ENCODE data around the gene EFCAB6.

Gene EFCAB6

DNA sequence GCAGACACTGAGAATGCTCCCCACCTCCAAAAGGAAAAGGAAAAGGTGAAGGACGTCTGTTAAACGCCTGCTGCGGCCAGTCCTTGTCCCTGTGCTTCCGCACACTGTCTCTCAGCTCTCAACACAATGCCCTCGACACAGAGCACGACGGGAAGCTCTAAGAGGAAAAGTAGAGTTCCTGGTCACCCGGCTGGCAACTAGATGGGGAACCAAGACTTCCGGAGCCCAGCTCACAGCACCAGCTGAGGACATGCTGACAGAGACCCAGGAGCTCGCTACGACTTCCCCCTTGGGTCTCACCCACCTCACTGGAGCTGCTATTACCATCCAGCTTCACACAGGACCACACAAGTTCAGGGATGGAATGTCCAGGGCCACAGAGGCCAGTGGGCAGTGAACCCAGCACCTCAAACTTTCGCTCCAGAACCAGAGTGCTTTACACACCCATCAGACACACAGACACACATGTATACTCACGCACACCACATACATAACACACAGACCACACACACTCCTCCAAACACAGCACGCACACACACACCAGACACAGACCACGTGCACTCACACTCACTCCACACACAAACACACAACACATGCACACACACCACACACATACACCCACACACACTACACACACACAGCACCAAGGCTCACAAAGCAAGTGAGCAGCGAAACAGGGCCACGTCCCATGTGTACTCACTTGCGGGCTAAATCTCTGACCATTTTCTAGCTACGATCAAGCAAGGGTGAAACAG lies 40.6 kb upstream of the EFCAB6 start:
- H3K4me2 ChIP-seq (ENCODE audit: low read length) = no peak overlapping the region
- no peak for TF ChIP-seq EZH2 (IDR thresholded peaks at IDR 0.05; ENCODE audit: borderline replicate concordance, low read length)
- TF ChIP-seq, protein P1, sequence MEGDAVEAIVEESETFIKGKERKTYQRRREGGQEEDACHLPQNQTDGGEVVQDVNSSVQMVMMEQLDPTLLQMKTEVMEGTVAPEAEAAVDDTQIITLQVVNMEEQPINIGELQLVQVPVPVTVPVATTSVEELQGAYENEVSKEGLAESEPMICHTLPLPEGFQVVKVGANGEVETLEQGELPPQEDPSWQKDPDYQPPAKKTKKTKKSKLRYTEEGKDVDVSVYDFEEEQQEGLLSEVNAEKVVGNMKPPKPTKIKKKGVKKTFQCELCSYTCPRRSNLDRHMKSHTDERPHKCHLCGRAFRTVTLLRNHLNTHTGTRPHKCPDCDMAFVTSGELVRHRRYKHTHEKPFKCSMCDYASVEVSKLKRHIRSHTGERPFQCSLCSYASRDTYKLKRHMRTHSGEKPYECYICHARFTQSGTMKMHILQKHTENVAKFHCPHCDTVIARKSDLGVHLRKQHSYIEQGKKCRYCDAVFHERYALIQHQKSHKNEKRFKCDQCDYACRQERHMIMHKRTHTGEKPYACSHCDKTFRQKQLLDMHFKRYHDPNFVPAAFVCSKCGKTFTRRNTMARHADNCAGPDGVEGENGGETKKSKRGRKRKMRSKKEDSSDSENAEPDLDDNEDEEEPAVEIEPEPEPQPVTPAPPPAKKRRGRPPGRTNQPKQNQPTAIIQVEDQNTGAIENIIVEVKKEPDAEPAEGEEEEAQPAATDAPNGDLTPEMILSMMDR (IDR thresholded peaks at IDR 0.05; ENCODE audit: low read length) = no peak
- H3F3A ChIP-seq (ENCODE audit: insufficient read depth, low read length) = no peaks in the 10 kb centered on the region
- no peaks in the 10 kb centered on the region for H3K9me3 ChIP-seq (ENCODE audit: low read length)
- H3K4me3 ChIP-seq (ENCODE audit: low read depth, low read length, poor library complexity, severe bottlenecking) = no peak overlapping the region
- H4K20me1 ChIP-seq (ENCODE audit: insufficient read depth, low read length) = no peaks in the 10 kb centered on the region
- H3K79me2 ChIP-seq (ENCODE audit: insufficient read depth, low read length) = no peaks in the 10 kb centered on the region
- H3K27ac ChIP-seq (ENCODE audit: low read depth, low read length, poor library complexity, severe bottlenecking) = no peak overlapping the region
- H3K4me1 ChIP-seq (ENCODE audit: insufficient read depth, low read length, severe bottlenecking) = no peaks in the 10 kb centered on the region
- H3K9ac ChIP-seq (ENCODE audit: low read length) = no peak overlapping the region
- H2AFZ ChIP-seq (ENCODE audit: low read length) = no peak overlapping the region
- no peaks in the 10 kb centered on the region for H3K9me2 ChIP-seq (ENCODE audit: low read depth, low read length)
- no peaks in the 10 kb centered on the region; the same call in 1 of the 2 replicates for H3K27me3 ChIP-seq (ENCODE audit: insufficient read depth, low read length)
- no peaks in the 10 kb centered on the region for H3K36me3 ChIP-seq (ENCODE audit: insufficient read depth, low read length)

GRCh38 chr22:43851979-43852307 lies 39.8 kb upstream of the EFCAB6 start:
- no peak overlapping the region for H3K4me2 ChIP-seq (ENCODE audit: low read length)
- TF ChIP-seq EZH2 (IDR thresholded peaks at IDR 0.05; ENCODE audit: borderline replicate concordance, low read length) = no peak
- TF ChIP-seq, protein P1 (IDR thresholded peaks at IDR 0.05; ENCODE audit: low read length) = no peak
- H3K27me3 ChIP-seq (ENCODE audit: insufficient read depth, low read length) = no peaks in the 10 kb centered on the region; the same call in 1 of the 2 replicates
- H3K4me1 ChIP-seq (ENCODE audit: insufficient read depth, low read length, severe bottlenecking) = no peaks in the 10 kb centered on the region
- no peaks in the 10 kb centered on the region for H4K20me1 ChIP-seq (ENCODE audit: insufficient read depth, low read length)
- no peak overlapping the region for H3K27ac ChIP-seq (ENCODE audit: low read depth, low read length, poor library complexity, severe bottlenecking)
- H3K79me2 ChIP-seq (ENCODE audit: insufficient read depth, low read length) = no peaks in the 10 kb centered on the region
- H3F3A ChIP-seq (ENCODE audit: insufficient read depth, low read length) = no peaks in the 10 kb centered on the region
- no peak overlapping the region for H3K4me3 ChIP-seq (ENCODE audit: low read depth, low read length, poor library complexity, severe bottlenecking)
- no peaks in the 10 kb centered on the region for H3K36me3 ChIP-seq (ENCODE audit: insufficient read depth, low read length)
- no peaks in the 10 kb centered on the region for H3K9me2 ChIP-seq (ENCODE audit: low read depth, low read length)
- no peaks in the 10 kb centered on the region for H3K9me3 ChIP-seq (ENCODE audit: low read length)
- no peak overlapping the region for H2AFZ ChIP-seq (ENCODE audit: low read length)
- H3K9ac ChIP-seq (ENCODE audit: low read length) = no peak overlapping the region

DNA sequence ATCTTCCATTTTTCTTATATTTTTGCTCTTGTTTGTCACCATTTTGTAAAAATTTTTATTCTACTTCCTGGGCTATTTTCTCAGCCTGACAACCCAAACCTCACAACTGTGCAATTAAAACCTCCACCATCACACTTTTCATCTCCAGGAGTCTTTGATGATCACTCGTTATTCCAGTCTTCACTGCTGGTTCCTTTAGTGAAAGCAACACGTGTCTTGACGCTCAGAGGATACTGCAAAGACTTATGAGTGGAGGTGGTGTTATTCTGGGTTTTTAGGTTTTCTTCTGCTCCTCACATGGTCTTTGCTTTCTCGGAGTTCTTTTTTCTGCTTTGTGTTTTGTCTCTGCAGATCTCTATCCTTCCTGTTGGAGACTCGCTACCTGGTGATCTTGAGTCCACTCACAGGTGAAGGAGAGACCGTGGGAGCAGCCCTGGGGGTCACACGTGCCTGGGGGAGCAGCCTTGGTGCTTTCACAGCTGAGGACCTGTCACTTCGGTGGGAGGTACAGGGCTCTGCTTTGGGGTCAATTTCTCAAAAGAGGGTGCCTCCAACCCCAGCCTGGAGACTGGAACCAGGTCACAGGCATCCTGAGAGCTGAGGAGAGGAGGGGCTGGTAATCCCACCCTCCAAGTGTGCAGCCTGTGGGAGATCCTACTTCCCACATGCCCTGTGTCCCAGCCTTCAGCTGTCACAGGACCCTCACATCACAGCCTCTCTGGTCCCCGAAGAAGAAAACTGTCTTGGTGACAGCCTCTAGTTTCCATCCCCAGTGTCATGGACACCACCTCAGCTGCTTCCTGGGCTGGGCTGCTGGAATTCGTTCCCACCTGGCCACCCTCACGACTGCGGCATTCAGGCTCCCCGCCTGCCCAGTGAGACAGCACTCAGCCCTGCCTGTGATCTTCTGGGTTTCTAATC lies 39.2 kb upstream of the EFCAB6 start:
- Histone ChIP-seq H2AFZ (ENCODE audit: low read length) (no peak overlapping the region), H3K9me3 (ENCODE audit: low read length) (no peaks in the 10 kb centered on the region), H3K79me2 (ENCODE audit: insufficient read depth, low read length) (no peaks in the 10 kb centered on the region), H3K9ac (ENCODE audit: low read length) (no peak overlapping the region), H3K4me1 (ENCODE audit: insufficient read depth, low read length, severe bottlenecking) (no peaks in the 10 kb centered on the region), H3K4me3 (ENCODE audit: low read depth, low read length, poor library complexity, severe bottlenecking) (no peak overlapping the region), H3F3A (ENCODE audit: insufficient read depth, low read length) (no peaks in the 10 kb centered on the region), H3K27me3 (ENCODE audit: insufficient read depth, low read length) (no peaks in the 10 kb centered on the region; the same call in 1 of the 2 replicates), H3K27ac (ENCODE audit: low read depth, low read length, poor library complexity, severe bottlenecking) (no peak overlapping the region), H3K36me3 (ENCODE audit: insufficient read depth, low read length) (no peaks in the 10 kb centered on the region), H3K4me2 (ENCODE audit: low read length) (no peak overlapping the region), H4K20me1 (ENCODE audit: insufficient read depth, low read length) (no peaks in the 10 kb centered on the region), H3K9me2 (ENCODE audit: low read depth, low read length) (no peaks in the 10 kb centered on the region)
- no peak for TF ChIP-seq EZH2 (IDR thresholded peaks at IDR 0.05; ENCODE audit: borderline replicate concordance, low read length)
- TF ChIP-seq, protein P1 (IDR thresholded peaks at IDR 0.05; ENCODE audit: low read length) = no peak
